ENCODE measurements around the gene PER1.
A peak's percentile ranks its signal among the peaks of the same experiment; 100 is the strongest.

The PER1 gene

DNA sequence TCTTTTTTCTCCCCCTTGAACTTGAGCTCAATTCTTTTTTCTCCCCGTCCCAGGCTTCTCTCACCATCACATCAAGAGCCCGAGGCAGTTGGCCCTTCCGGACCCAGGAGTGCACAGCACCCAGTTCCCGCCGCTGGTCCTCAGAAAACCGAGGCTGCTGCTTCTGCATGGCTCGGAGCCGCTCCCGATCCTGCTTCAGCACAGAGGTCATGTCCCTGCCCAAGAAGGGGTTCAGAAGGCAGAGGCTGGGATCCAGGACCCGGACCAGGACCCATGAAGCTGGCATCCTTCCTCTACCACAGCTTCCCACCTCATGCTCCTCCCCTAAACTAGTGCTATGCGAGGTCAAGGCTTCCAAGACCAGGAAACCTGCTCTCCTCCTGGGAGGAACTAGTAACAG is 10.5 kb downstream of the PER1 start:
- no peak for DNase-seq (ENCODE audit: low read depth)

DNA sequence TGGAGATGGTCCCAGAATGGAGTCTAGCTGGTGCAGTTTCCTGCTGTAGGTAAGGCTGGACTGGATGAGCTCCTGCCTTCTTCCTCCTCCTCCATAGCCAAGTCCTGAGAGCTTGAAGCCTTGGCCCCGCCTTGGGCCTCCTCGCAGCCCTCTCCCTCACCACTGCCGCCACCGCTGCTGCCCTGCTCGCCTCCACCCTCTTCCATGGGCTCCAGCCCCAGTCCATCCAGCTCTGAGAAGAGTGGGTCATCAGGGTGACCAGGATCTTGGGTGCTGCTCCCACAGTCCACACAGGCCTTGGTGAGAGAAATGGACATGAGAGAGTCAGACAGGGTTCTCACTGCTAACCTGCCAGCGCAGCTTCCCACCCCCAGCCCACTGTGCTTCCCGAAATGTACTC is 11.2 kb downstream of the PER1 start:
- no peak for DNase-seq (ENCODE audit: low read depth)

DNA sequence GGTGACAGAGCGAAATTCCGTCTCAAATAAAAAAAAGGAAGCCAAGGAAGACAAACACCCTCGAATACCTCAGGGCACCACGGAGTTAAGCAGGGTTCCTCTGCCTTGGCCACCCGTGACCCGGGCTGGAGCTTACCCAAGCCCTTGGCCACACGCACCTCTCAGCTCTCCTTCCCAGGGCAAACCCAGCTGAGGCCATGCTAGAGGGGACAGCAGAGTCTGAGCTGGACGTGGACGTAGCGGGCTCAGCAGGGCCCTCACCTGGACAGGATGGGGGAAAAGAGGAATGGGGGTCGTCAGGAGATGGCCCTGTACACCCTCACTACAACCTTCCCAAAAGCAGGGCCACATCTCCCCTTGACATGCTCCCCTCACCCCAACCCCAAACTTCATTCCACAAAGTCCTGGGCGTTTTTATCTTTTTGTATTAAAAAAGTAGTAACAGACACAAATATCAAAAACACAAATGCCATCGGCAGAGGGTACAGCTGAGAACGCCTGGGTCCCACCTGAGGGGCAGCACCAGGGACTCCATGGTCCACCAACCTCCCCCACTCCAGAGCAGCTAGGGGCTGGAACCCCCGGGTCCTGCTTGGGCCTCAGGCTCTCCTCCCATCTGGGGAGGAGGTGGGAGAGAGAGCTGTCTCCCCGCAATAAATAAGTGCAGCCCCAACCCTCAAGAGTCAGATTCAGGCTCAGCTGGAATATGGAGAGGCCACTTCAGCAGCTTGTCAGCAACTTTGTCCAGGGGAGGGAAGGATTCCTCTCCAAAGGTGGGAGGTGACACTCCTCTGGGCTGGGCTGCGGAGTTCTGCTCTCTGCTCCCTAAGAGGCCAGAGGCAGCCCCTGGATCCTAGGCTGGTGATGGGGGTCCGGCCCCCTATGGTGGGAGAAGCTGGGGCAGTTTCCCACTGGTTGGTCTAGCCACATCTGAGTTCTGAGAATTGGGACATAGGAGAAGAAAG is 11.9 kb downstream of the PER1 start:
- no peak for DNase-seq (ENCODE audit: low read depth)

DNA sequence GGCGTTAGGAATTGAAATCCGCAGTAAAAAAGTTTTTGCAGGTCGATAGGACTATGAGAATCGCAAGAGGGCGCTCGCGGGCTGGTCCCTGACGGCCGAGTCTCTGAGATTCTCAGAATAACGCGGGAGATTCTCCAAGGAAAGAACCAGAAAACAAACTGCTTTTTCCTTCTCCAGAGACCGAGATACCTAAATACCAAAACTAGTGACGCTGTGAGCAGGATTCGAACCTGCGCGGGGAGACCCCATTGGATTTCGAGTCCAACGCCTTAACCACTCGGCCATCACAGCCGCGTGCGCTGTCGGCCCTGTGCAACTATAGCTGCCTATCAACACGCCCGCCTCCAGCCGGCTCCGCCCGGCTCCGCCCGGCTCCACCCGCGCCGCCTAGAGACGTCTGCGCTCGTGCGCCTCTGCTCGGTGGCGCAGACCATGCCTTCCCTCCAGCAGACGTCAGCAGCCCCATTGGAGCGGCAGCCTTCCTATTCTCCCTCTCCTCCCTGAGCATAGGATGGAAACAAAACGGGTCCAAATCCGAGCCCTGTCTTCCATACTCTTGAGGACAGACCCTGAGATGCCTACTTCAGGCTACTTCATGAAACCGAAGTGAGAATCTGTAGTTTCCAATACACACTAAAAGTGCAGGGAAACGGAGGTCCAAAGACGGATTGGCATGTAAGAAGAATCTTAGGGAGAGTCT is 13.4 kb downstream of the PER1 start:
- peak; percentile 99 for DNase-seq (ENCODE audit: low read depth)

DNA sequence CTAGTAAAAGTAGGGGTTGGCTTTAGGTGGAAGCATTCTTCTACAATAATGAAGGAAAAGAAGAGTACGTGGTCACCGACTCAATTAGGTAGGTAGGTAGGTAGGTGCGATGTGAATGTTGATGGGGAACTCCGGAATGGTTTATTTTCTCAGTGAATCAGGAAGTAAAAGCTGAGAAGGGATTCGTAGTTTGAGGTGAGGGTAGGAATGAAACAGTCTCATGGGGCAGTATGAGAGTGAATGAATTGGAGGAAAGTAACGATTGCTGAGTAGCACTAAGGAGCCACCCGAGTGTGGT is 13.9 kb downstream of the PER1 start:
- no peak for DNase-seq (ENCODE audit: low read depth)

DNA sequence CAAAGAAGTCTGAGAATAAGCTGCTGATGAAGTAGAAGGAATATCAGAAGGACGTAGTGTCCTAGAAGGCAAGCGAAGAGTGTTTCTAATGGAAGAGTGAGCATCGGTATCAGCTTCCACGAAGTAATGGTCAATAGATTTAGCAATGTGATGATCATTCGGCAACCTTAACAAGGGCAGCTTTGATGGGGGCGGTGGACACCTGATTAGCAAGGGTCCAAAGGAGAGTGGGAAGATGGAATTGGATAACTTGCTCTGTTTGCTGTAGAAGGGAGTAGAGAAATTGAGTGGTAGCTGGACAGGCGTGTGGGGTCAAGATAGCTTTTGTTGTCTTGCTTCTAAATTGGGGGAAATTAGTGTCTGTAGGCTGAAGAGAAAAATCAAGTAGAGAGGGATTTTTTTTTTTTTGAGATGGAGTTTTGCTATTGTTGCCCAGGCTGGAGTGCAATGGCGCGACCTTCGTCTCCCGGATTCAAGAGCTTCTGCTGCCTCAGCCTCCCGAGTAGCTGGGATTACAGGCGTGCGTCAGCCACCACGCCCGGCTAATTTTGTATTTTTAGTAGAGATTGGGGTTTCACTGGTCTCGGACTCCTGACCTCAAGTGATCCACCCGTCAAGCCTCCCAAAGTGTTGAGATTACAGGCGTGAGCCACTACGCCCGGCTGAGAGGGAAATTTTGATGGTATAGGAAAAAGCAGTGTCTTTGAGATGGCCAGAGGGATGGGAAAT is 14.4 kb downstream of the PER1 start:
- peak; percentile 20 for DNase-seq (ENCODE audit: low read depth)

DNA sequence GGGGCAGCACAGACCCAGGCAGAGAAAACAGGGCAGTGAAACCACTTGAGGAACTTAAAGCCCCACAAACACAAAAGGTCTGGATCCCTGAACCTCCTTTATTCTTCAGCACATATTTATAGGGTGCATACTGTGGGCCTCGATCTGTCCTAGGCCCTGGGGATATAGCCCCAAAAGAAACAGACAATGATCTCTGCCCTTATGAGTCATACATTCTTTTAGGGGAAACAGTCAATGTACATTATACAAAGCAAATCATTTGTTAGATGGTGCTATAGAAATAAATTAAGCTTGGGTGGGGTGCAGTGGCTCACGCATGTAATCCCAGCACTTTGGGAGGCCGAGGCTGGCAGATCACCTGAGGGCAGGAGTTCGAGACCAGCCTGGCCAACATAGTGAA is 18.3 kb downstream of the PER1 start:
- DNase-seq (ENCODE audit: low read depth) = no peak

DNA sequence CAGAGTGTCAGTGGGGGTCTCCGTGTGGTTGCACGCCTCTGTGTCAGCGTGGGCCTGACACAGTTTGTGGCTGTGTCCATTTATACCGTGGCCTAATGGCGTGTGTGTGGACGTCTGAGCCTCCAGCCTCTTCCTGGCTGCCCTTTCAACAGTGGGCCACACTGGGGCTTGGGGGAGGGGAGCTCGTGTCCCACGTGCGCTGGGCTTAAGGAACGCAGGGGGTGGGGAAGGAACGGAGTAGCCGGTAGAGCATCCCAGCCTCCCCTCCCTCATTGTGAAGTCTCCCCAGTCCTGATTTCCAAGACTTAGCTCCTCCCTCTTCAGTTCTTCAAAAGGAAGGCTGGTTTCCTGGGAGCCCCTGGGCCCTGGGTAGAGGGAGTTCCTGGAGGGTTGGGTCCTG is 18.8 kb downstream of the PER1 start:
- no peak for DNase-seq (ENCODE audit: low read depth)

DNA sequence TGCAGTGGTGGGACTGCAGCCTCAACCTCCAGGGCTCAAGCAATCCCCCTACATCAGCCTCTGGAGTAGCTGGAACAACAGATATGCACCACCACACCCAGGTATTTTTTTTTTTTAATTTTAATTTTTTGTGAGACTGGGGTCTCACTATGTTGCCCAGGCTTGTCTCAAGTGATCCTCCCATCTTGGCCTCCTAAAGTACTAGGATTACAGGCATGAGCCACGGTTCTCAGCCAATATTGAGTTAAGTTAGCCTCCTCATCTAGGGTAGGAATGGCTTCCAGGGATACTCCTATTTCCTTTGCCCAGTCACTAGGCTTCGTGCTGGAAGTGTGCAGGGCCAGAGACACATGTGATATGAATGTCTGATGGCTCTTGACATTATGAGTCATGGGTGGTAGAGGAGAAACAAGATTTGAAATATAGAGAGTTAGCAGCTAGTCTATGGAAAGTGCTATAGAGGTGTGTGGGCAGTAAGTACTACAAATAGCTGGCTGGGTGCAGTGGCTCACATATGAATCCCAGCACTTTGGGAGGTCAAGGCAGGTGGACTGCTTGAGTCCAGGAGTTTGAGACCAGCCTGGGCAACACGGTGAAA is 20.3 kb downstream of the PER1 start:
- peak; percentile 62 for DNase-seq (ENCODE audit: low read depth)

DNA sequence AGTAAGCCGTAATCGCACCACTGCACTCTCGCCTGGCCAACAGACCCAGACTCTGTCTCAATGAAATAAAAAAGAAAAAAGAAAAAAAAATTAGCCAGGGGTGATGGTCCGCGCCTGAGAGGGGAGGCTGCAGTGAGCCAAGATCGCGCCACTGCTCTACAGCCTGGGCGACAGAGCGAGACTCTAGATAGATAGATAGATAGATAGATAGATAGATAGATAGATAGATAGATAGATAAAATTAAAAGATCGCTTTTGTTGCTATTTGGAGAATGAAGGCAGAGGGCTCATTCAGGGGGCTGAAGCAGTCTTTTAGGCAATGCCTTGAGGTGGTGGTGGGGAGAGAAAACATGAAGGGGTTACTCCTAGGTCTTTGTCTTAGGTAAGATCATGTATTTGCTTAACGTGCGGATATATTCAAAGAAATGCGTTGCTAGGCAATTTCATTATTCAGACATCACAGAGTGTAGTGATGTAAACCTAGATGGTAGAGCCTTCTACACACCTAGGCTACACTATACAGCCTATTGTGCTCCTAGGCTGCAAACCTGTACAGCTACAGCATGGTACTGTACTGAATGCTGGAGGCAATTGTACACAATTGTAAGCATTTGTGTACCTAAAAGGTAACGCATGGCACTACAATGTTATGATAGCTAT is 23.9 kb downstream of the PER1 start:
- no peak for DNase-seq (ENCODE audit: low read depth)

DNA sequence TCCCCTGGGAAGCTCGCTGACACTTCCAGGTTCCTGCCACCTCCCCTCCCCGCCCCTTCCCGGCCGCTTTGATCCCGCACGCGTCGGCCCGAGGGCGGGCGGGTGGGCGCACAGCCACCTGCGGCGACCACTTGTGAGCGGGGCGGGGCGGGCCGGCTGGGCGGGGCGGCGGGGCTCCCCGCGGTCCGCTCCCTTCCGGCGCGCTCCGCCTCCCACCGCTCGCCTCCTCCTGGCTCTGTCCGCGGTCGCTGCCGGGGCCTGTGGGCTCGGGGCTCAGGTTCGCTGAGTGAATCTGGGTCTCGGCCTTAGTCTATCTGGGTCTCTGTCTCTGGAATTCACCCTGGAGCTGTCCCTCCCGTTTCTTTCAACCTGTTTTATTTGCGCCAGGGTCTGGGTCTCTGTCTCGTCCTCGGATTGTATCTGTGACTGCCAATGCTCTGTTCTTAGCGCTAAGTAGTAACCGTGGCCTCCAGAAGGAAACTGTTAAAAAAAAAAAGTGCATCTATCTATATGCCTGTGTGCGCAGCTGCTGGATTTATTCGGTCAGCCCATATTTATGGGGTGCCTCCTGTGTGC is 25.6 kb downstream of the PER1 start:
- DNase-seq (ENCODE audit: low read depth) = peak; percentile 51

DNA sequence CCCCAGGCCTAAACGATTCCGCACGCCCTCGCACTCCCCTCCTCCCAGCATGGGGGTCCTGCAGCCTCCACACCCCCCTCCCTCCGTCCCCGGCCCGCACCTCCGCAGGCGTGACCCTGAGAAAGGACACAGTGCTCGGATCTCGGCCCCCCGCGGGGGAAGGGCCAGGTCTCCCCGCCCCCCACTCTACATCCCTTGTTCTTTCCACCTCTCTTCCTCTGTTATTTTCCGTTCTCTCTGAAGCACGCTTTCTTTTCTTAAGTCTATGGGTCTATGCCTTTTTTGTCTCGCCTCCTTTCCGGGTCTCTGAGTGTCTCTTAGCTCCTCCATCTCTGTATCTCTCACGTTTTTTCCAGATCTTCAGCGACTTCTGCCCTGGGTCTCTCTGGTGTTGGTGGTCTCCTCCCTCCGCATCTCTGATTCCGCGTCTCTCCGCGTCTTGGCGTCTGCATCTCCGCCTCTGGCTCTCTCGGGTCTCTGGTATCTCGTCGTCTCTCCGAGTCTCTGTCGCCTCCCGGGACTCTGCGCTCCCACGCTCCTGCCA is 26.2 kb downstream of the PER1 start:
- peak; percentile 40 for DNase-seq (ENCODE audit: low read depth)

DNA sequence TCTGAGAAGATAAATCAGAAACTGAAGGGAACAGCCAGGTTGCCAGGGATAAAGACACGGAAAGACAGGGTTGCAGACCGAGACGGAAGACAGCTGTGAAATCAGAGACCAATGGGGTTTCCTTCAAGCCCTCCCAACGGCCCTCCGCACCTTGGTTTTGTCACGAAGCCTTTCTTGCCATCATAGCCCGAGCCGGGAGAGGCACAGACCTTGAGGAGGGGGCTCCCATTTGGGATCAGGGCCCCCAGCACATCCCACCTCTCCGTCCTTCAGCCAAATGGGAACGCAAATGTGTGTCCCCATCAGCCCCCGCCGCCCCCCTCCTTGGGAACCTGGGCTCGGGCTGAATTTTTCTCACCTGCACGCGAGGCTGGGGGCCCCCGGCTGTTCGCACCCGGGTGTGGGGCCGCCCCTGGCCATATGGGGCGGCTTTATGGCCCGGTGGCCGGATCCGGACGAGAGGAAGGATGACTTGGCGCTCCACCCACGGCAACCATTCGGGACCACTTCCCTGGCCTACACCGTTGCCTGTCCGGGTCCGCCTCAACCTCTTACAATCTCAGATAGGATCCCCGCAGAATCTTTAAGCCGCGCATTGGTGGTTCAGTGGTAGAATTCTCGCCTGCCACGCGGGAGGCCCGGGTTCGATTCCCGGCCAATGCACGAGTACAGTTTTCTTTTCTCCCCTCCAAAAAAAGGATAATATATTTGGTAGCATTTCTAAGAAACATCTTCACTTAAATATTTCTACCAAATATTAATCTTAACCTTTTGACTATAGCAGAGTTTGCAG is 26.9 kb downstream of the PER1 start:
- DNase-seq (ENCODE audit: low read depth) = peak; percentile 78

DNA sequence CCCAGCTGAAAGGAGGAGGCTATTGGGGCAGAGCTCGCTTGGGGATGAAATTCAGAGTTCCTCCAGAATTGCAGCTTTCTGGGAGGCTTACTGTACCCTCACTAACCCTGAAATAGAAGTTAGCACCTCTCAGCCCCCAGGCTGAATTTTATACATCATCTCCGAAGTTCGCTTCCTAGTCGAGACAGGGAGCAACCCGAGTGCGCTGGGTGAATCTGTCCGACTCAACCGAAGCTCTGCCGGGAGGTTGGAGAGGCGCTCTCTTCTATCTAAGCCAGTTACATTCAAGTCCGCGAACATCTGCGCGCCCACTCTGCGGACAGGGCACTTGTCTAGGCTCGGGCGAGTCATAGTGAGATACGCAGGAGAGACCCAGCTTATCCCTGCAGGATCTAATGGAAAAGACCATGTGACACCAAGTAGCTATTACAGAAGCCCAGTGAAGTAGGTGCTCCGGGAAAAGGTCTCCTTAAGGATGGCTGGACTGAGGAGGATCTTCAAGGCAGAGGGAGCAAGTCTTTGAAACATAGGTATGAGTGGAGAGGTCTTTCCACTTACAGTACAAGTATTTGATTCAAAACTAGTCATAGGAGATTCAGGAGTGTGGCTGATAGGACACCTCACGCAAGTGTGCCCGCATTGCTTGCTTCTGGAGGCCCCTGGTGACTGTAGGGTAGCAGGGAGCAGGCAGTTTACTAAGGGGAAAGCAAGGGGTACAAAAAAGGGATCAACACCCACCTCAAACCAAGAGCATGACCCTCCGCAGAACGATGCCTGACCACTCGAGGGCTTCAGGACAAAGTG is 27.7 kb downstream of the PER1 start:
- peak; percentile 34 for DNase-seq (ENCODE audit: low read depth)

DNA sequence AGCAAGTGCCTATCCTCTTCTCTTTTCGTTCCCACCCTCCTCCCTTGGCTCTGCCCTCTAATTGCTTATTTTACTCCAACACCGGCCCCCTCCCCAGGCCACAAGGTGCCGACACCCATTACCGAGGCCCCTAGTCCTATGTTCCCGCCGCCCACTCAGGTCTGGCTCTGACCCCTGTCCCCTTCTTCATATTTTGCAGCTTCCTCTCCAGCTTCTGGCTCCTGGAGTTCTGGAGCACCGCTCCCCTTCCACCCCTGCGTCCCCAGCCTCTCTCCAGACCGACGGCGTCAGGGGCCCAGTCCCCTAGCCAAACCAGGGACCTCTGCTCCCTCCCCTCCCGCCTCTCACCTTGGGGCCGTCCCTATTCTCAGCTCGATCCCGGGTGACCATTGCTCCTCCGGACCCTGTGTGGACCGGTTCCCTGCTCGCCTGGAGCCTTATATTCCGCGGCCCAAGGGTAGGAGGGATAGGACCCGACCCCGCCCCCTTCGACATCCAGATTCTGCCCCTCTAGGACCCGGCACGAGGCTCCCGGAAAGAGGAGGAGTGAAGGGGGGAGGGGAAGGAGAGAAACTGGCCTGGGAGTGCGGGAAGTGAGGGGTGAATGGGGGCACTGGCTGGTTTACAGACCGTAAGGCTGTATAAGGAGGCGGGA is 28.4 kb downstream of the PER1 start, which contains the start of gene HES7:
TSS of gene HES7 (minus strand) at position 412 of the 655 bp plus-strand sequence. CDS start at position 390, 22 bp downstream.
- peak; percentile 32 for DNase-seq (ENCODE audit: low read depth)

DNA sequence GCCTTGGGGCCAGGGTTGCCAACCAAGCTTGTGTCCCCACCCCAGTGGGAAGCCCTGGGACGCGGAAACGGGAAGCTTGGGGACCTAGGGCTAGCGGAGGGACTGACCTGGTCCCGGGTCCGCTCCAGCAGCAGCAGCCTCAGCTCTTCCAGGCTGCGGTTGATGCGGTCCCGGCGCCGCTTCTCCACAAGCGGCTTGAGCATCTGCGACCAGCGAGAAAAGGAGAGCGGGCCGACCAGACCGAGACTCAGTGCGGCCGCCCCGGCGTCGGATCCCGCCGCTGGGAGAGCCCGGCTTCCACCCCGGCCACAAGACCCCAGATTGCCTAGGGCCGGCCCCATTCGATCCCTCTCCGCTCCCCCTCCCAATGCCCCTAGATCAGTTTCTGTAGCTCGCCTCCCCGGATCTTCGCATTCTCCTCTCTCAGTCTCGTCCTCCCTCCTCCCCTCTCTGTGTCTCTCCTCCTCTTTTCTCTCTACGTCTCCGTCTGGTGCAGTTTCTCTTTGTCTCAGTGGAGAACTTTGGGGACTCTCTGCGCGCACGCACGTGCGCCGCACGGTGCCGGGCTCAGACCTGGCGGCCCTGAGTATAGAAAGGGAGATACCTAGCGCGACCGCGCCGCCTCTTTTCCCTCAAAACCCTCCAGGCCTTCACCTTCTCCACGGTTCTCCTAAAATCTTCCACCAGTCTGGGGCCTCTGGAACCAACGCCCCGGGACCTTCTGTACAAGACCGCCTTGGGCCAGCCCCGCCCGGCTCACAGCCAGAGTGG is 29.1 kb downstream of the PER1 start:
- peak; percentile 44 for DNase-seq (ENCODE audit: low read depth)

DNA sequence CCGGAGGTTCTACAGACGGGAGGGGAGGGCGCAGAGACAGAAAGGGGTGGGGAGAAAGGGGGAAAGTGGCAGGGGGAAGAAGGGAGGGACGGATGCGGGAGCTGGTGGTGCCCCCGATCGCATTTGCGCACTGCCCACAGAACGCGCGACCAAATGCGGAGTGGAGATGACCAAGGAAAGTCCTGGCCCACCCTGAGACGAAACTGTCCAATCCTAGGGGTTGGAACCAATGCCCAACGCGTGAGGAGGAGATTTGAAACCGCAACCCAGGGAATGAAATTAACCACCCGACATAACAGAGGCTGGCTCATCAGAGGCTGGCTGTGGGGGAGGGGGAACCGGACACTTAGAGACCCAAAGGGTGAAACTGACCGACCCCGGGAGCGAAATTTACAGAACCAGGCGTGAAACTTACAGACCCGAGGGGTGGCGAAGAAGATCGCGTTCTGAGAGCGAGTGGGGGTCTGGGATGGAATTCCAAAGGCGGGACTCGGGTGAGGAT is 29.7 kb downstream of the PER1 start:
- peak; percentile 62 for DNase-seq (ENCODE audit: low read depth)
